Measurements from ENCODE around the gene RAB40C. TPM values are rescaled to one million over a fixed set of nuclear protein-coding genes. Genes with fewer than 3 reads are reported as not detected.

Gene RAB40C
- total RNA-seq, 1 donor from 2014 or later: 17.3 TPM

- DNase-seq (ENCODE audit: low spot score): no peak
Observed at GRCh38 chr16:644556-644955, 54.7 kb downstream of the RAB40C start.

GRCh38 chr16:645852-646678, 56.2 kb downstream of the RAB40C start:
- no peak for DNase-seq (ENCODE audit: low spot score)

GRCh38 chr16:646679-647172, 56.9 kb downstream of the RAB40C start:
- no peak for DNase-seq (ENCODE audit: low spot score)

- DNase-seq (ENCODE audit: low spot score): no peak
Observed at GRCh38 chr16:647173-647902, 57.5 kb downstream of the RAB40C start.

GRCh38 chr16:648071-648780, 58.4 kb downstream of the RAB40C start:
- no peak for DNase-seq (ENCODE audit: low spot score)

GRCh38 chr16:648781-649589, 59.1 kb downstream of the RAB40C start, which contains the start of gene WDR90:
TSS of gene WDR90 (plus strand) at chr16:649365. CDS start at chr16:649417, 52 bp downstream.
- peak; percentile 99 for DNase-seq (ENCODE audit: low spot score)

GRCh38 chr16:649631-650030, 59.8 kb downstream of the RAB40C start:
- no peak for DNase-seq (ENCODE audit: low spot score)

GRCh38 chr16:651844-652243, 62.0 kb downstream of the RAB40C start:
- DNase-seq (ENCODE audit: low spot score): no peak

- DNase-seq (ENCODE audit: low spot score): no peak
Observed at GRCh38 chr16:652454-653305, 62.8 kb downstream of the RAB40C start.

- no peak for DNase-seq (ENCODE audit: low spot score)
Observed at GRCh38 chr16:654034-654433, 64.2 kb downstream of the RAB40C start.

GRCh38 chr16:657487-657886, 67.6 kb downstream of the RAB40C start:
- DNase-seq (ENCODE audit: low spot score): no peak

GRCh38 chr16:658679-659571, 69.1 kb downstream of the RAB40C start:
- no peak for DNase-seq (ENCODE audit: low spot score)

GRCh38 chr16:659618-660017, 69.8 kb downstream of the RAB40C start:
- DNase-seq (ENCODE audit: low spot score): no peak

GRCh38 chr16:660132-660458, 70.2 kb downstream of the RAB40C start:
- DNase-seq (ENCODE audit: low spot score): no peak

GRCh38 chr16:660459-661183, 70.8 kb downstream of the RAB40C start:
- peak; percentile 95 for DNase-seq (ENCODE audit: low spot score)

- DNase-seq (ENCODE audit: low spot score): no peak
Observed at GRCh38 chr16:661184-661821, 71.4 kb downstream of the RAB40C start.

GRCh38 chr16:662095-662494, 72.2 kb downstream of the RAB40C start:
- DNase-seq (ENCODE audit: low spot score): no peak

- DNase-seq (ENCODE audit: low spot score): no peak
Observed at GRCh38 chr16:662597-662996, 72.7 kb downstream of the RAB40C start.

All from mesenteric fat pad (tissue), 1 donor.